Brain pericyte (primary cell): ENCODE measurements around the gene RETN.

Experiments
- DNase-seq: peaks from one replicate; pipeline ENCODE4 v3.0.0-alpha.2; 2012; ENCODE audit warnings: low read depth, low spot score

RETN gene

GRCh38 chr19:7681340-7682174 is 12.7 kb downstream of the RETN start:
- DNase-seq = no peak

DNA sequence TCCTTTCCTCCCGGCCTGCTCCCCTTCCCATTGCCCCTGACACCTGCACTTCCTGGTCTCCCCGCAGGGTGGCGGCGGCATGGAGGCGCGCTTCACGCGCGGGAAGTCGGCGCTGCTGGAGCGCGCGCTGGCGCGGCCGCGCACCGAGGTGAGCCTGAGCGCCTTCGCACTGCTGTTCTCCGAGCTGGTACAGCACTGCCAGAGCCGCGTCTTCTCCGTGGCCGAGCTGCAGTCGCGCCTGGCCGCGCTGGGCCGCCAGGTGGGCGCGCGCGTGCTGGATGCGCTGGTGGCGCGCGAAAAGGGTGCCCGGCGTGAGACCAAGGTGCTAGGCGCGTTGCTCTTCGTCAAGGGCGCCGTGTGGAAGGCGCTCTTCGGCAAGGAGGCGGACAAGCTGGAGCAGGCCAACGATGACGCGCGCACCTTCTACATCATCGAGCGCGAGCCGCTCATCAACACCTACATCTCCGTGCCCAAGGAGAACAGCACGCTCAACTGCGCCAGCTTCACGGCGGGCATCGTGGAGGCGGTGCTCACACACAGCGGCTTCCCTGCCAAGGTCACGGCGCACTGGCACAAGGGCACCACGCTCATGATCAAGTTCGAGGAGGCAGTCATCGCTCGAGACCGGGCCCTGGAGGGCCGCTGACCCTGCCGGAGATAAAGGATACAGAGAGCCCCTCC is 13.5 kb downstream of the RETN start:
- DNase-seq = no peak

- DNase-seq = no peak
Observed at GRCh38 chr19:7685546-7686445, 16.9 kb downstream of the RETN start.

DNA sequence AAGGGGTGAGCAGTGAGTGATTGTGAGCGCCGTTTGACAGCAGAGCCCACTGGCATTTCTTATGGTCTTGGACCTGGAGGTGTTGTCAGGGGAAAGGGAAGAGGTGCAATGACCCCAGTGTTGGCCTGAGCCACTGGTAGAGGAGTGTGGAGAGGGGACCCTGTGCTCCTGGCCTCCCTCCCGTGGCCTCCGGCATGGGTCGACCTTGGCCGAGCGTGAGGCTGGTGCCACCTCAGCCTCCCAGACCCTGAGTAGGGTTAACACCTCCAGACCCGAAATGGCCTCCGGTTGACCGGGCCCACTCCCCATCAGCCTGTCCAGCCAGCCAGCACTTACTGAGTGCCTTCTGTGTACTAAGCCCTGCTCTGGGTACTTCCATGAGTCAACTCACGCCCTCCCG is 18.3 kb downstream of the RETN start:
- no peak for DNase-seq

DNA sequence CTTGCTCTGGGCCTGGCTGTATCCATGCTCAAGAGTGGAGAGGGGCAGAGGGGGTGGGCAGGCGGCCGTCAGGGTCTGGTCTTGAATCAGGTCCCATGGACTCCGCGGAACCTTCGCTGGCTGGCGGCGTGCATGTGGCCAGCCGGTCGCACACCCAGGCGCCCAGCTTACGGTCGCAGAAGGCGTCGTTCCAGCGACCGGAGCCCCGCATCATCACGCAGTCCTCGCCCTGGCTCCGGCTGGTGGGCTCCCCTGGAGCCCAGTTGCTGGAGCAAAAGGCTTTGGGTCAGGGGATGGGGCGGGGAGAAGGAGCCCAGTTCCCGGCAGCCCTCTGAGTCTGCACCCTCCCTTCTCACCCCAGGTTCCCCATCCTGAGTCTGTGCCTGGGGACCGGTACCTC is 20.3 kb downstream of the RETN start:
- no peak for DNase-seq

- DNase-seq = no peak
Observed at GRCh38 chr19:7690779-7691258, 22.0 kb downstream of the RETN start.

DNA sequence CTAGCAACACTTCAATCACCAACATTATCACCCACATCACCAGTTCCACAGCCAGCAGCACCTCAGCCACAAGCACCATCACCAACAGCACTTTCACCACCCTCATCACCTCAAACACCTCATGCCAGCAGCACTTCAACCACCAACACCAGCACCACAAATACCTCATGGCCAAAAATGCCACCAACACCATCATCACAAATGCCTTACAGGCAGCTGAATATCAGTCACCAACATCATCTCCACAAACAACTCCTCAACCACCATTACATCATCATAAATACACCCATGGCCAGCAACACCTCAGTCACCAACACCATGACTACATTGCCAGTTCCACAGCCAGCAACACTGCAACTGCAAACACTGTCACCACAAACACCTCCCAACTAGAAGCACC is 22.6 kb downstream of the RETN start:
- no peak for DNase-seq

DNA sequence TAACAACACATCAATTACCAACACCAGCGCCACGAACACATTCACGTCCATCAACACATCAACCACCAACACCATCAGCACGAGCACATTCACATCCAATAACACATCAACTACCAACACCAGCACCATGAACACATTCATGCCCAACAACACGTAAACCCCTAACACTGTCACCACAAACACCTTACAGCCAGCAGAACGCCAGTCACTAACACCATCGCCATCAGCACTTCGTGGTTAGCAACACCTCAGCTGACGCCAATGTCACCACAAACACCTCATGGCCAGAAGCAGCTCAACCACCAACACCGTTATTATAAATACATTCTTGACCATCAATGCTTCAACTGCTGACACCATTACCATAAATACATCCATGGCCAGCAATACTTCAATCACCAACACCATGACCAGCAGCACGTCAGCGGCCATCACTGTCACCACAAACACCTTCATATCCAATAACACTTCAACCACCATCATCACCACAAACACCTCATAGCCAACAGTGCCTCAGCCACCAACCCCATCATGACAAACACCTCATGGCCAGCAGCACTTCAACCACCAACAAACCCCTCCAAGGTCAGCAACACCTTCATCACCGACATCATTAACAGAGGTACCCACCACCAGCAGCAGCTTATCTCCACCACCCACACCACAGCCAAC is 23.7 kb downstream of the RETN start:
- DNase-seq = no peak

DNA sequence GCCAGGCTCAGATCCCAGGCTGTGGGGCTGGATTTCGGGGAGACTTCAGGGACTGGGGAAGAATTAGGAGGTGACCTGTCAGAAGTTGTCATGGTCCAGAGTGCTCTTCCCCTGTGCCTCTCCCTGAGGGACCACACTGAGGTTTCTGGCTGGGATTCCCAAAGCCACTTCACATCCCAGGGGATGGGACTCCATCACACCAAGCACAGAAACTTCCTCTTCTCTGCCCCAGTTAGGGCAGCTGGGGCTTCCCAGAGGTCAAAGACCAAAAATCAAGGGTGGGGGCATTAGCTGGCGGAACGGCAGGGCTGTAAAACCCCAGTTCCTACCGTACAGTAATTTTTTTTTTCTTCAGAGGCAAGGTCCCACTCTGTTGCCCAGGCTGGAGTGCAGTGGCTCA is 25.6 kb downstream of the RETN start:
- DNase-seq = no peak

DNA sequence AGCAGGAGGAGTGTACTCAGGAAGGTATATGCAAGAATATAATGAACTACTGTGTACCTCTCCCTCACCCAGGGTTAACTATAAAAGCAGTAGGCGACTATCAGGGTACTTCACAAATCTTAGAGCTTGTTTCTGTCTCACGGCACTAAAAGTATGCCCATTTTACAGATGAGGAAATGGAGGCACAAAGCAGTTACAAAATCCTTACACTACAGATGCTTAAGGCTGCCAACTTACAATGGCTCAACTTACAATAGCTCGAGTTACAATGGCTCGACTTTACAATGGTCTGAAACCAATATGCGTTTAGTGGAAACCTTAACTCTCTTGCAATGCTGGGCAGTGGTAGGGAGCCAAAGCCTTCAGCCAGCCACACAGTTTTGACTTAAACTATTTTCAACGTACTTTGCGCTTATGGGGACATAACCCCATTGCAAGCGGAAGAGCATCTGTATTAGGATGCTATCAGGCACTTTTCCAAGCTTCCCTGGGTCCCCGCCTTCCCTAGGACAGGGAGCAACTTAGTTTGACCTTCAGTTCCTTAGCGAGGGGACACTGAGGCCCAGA is 29.0 kb downstream of the RETN start:
- no peak for DNase-seq

DNA sequence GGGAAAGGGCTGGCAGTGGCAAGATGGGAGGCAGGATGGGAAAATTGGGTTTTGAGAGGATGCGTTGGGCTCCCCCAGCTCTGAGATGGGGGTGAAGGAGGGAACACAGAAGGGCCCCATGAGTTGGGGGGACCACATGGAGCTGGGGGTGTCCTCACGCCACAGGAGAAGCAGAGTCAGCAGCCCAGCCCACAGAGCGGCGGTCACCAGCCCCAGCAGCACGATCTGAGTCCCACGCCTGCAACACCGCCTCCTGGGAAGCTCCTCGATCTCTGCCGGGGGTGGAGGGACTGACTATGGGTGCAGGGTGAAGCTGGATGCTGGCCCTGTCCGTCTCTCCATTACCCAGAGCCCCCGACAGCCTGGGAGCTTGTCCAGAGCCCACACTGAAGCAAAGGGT is 29.7 kb downstream of the RETN start:
- DNase-seq = no peak

DNA sequence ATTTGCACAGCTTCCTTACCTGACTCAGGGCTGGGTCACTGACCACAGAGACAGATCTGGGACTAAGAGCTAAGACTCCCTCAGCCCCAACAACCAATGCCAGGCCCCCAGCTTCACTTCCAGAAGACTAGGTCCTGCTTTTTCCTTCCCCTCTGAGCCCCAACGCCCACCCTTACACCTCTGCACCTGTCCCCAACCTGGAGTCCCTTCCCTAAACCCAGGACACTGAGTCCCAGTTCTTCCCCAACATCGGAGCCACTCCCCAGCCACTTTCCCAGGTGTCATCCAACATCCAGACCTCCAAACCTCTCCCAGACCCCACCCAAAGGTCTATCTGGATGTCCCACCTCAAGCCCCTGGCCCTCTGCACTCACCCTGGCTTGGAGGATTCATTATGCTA is 30.2 kb downstream of the RETN start:
- DNase-seq = no peak

DNA sequence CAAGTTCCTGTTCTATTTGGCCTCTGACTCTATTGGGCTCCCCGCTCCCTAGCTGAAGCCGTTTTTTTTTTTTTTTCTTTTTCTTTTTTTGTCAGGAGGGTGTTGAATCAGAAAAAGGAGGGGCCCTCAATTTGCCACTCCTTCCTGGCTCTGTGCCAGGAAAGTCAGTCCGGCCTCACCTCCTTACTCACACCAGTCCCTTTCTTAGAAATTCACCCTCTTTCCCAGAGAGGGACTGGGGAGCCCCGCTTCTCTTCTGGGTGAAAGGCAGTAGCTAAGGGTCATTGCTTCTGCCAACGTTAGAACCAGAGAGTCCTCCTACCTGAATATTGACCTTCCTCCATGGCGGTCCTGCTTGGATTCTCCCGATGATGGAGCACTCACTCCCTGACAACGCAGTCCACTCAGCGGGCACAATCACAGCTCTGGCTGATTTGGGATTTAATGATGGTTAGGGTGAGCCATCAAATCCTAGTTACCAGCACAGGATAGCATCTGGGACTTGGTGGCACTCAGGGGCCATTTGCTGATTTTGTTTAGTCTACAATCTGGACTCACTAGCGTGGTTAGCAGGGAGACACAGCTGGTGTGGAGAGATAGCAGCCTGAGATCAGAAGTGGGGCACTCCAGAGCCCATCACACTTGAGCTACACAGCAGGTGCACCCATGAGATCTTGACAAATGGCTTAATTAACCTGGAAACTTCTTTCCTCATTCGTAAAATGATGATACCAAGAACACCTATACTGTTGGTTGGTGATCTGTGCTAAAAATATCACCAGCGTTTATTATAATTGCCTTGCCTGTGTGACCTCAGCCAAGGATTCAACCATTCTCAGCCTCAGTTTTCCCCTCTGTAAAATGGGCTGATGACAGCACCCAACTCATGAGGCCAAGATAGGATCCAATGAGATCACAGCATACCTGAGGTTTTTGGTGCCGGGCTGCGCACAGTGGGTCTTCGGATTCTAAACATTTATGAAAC is 30.9 kb downstream of the RETN start:
- no peak for DNase-seq

DNA sequence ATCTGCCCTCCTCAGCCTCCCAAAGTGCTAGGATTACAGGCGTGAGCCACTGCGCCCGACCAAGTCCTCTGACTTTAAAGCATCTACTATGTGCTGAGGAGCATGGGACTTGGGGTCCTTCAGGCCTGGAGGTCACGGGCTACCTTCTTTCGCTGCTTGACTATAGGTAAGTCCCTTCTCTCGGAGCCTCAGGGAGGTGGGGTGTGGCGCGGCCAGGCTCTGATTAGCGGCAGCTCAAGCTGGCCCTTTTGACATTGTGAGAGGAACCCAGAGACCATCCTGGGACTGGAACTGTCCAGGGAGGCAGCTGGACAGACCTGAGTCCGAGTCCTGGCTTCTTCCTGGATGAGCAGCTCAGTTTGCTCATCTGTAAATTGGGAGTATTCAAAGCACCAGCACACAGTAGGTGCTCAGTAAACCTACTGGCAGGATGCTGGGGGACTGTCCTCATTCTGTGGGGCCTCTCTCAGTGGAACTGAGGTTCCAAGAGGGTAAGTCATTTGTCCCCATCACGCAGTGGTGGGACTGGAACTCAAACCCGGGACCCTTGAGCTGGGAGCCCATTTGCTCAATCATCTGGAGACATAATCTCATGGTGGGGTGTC is 32.3 kb downstream of the RETN start:
- no peak for DNase-seq

GRCh38 chr19:7701654-7702457 is 33.0 kb downstream of the RETN start, which contains the start of gene FCER2:
Gene FCER2, minus strand, starts transcription at chr19:7702131. Its CDS starts 2,371 bp downstream, at chr19:7699760.
- no peak for DNase-seq

DNA sequence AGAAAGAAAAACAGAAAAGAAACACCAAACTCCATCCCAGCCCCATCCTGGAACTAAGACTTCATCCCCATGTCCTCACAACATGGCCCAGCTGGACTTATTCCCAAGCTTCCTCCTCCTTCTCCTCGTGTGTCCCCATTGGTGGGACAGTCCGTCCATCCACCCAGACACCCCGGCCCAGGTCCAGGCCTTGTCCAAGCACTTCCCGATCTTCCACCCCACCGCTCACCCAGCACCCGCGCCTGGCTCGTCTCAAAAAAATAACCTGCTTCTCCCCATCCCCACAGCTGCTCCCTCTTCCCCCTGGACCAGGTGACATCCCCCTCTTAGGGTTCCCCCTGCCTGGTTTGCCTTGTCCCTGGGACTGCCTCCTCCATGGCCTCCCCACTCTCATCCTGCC is 34.5 kb downstream of the RETN start:
- no peak for DNase-seq

DNA sequence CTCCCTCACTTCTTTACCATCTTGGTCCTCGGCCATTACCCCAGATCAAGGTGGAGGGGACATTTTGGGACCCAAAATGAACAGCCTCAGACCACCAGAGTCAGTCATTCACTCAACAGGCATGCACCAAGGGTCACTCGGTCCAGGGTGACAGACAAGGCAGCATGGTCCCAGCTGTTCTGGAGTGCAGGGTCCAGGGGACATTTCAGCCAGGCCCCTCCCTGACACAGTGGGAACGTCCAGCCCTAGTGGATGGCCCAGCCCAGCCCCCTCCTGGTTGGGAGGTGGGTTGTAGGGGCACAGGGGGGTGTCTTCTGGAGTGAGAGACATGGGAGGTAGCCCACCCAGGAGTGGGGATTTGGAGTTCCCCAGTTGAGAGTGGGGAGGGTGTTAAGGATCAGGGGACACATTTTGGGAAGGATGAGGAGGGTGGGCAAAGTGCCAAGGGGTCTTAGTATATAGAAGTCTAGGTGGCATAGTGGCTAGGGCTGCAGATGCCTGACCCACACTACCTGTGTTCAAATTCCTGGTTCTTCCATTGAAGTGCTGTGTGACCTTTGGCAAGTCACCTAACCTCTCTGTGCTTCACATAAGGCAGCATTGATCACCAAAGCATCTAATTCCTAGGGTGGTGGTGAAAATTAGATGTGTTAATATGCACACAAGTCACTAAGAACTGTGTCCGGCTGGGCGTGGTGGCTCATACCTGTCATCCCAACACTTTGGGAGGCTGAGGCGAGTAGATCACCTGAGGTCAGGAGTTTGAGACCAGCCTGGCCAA is 35.6 kb downstream of the RETN start:
- DNase-seq = no peak
